GM12878 (cell line): Measurements from ENCODE around the gene SLC29A1. TPM values are rescaled to one million over a fixed set of nuclear protein-coding genes. Genes with fewer than 3 reads are reported as not detected.
A peak's percentile ranks its signal among the peaks of the same experiment; 100 is the strongest.

Experiments
- ATAC-seq: fragments of 200-7000 bp; cut with Tn5 transposase; 3 replicates; pipeline ENCODE4 v1.9.1; 2020; ENCODE audit warnings: mild to moderate bottlenecking, moderate library complexity
- BruUV-seq: library from RNA; stranded (reverse); fragments of 400-500 nt; replicated peaks from 2 replicates; lab custom pipeline; 2021; lab: Mats Ljungman, UMichigan
- CTCF ChIA-PET: fragments of 300-600 bp; sonication (Branson Sonifier 250); formaldehyde crosslinking; extraction: SDS; loops from one replicate; lab custom pipeline; 2021; ENCODE audit warnings: inconsistent platforms; lab: Yijun Ruan, JAX
- POLR2A ChIA-PET: fragments of 350-600 bp; formaldehyde crosslinking; extraction: SDS; loops from one replicate; lab custom pipeline; 2021; ENCODE audit warnings: inconsistent platforms; lab: Charles Lee
- RAD21 ChIA-PET: fragments of 300-600 bp; sonication (Branson Sonifier 250); formaldehyde crosslinking; loops from one replicate; lab custom pipeline; 2023; ENCODE audit warnings: antibody characterized with exemption; ENCODE audit not compliant: unreplicated experiment; lab: Charles Lee
- SMC1A ChIA-PET: fragments of 300-600 bp; sonication (Branson Sonifier 250); formaldehyde crosslinking; loops from one replicate; lab custom pipeline; 2023; ENCODE audit not compliant: unreplicated experiment, uncharacterized antibody; lab: Charles Lee
- DNase-seq: peaks from one replicate; pipeline ENCODE4 v3.0.0-alpha.2; 2011; ENCODE audit warnings: low read depth, low spot score
- FAIRE-seq: peaks from 3 replicates; lab custom pipeline; 2011; peaks lifted over from hg19 to GRCh38; lab: Jason Lieb, UNC
- H2AFZ ChIP-seq: 2 replicates; pipeline ENCODE4 v1.6.0; 2011; ENCODE audit warnings: low read depth, low read length, control low read depth; ENCODE audit not compliant: control insufficient read depth
- H3K27ac ChIP-seq: 2 replicates; pipeline ENCODE4 v1.5.1; 2011; ENCODE audit warnings: control low read depth; ENCODE audit not compliant: control insufficient read depth, insufficient read depth
- H3K27me3 ChIP-seq, 2 experiments: replicated peaks in 1 of 2; 2 replicates each; pipeline versions ENCODE4 v1.6.0 to v1.6.1; 2011; ENCODE audit warnings: low read length in 1 of 2; ENCODE audit not compliant: control insufficient read depth in 2 of 2, insufficient read depth in 2 of 2
- H3K36me3 ChIP-seq, 2 experiments: 2 replicates each; pipeline ENCODE4 v1.5.1; 2011; ENCODE audit warnings: low read length in 1 of 2; ENCODE audit not compliant: control insufficient read depth in 2 of 2, insufficient read depth in 2 of 2
- H3K4me1 ChIP-seq: 2 replicates; pipeline ENCODE4 v1.6.1; 2011; ENCODE audit warnings: mild to moderate bottlenecking, low read length, moderate library complexity, mixed read lengths; ENCODE audit not compliant: control insufficient read depth, insufficient read depth
- H3K4me2 ChIP-seq: 2 replicates; pipeline ENCODE4 v1.6.0; 2011; ENCODE audit warnings: control low read depth; ENCODE audit not compliant: control insufficient read depth, insufficient read depth
- H3K4me3 ChIP-seq: fragments of 200-600 bp; sonication (generic); 2 replicates; pipeline ENCODE4 v1.5.1; 2016
- H3K79me2 ChIP-seq: 2 replicates; pipeline ENCODE4 v1.6.0; 2011; ENCODE audit warnings: low read length; ENCODE audit not compliant: control insufficient read depth, insufficient read depth
- H3K9ac ChIP-seq: 2 replicates; pipeline ENCODE4 v1.8.0; 2011; ENCODE audit warnings: low read length, control low read depth, mixed read lengths; ENCODE audit not compliant: control insufficient read depth, insufficient read depth
- H3K9me3 ChIP-seq: replicated peaks from 3 replicates; pipeline ENCODE4 v1.5.1; 2011; ENCODE audit warnings: mild to moderate bottlenecking, low read length; ENCODE audit not compliant: control insufficient read depth, insufficient read depth
- H4K20me1 ChIP-seq: 2 replicates; pipeline ENCODE4 v1.6.0; 2011; ENCODE audit not compliant: control insufficient read depth, insufficient read depth
- ATF2 ChIP-seq: IDR thresholded peaks from 2 replicates; pipeline ENCODE4 v1.6.1; 2012; ENCODE audit warnings: low read length, inconsistent platforms
- BACH1 ChIP-seq: fragments of 450-650 bp; IDR thresholded peaks from 2 replicates; pipeline ENCODE4 v1.6.1; 2017; ENCODE audit warnings: mild to moderate bottlenecking, borderline replicate concordance
- BHLHE40 ChIP-seq, 2 experiments: fragments of 450-650 bp in 1 of 2; IDR thresholded peaks; 2 replicates each; pipeline ENCODE4 v1.6.1; 2011 to 2017; ENCODE audit warnings: low read depth in 2 of 2, borderline replicate concordance in 1 of 2, improper control_type of control experiment in 1 of 2, low read length in 1 of 2, mild to moderate bottlenecking in 1 of 2
- BMI1 ChIP-seq: fragments of 450-650 bp; IDR thresholded peaks from 2 replicates; pipeline ENCODE4 v1.6.1; 2016; ENCODE audit warnings: mild to moderate bottlenecking, moderate library complexity, borderline replicate concordance
- EP300 ChIP-seq, 2 experiments: fragments of 150-350 bp in 1 of 2; IDR thresholded peaks; 2 replicates each; pipeline ENCODE4 v1.6.1; 2011 to 2012; ENCODE audit warnings: low read depth in 2 of 2, low read length in 2 of 2, borderline replicate concordance in 1 of 2, improper control_type of control experiment in 1 of 2, inconsistent platforms in 1 of 2; ENCODE audit not compliant: control insufficient read depth in 1 of 2
- GATAD2B ChIP-seq: fragments of 450-650 bp; conservative IDR thresholded peaks from 2 replicates; pipeline ENCODE4 v1.6.1; 2017; ENCODE audit warnings: low read depth, mild to moderate bottlenecking, moderate library complexity
- HDGF ChIP-seq: fragments of 450-650 bp; IDR thresholded peaks from 2 replicates; pipeline ENCODE4 v1.6.1; 2016; ENCODE audit warnings: antibody characterized with exemption
- MEF2A ChIP-seq: IDR thresholded peaks from 2 replicates; pipeline ENCODE4 v1.6.1; 2011; ENCODE audit warnings: low read depth, mild to moderate bottlenecking, low read length, moderate library complexity; ENCODE audit not compliant: insufficient read depth
- MEF2B ChIP-seq: fragments of 450-650 bp; IDR thresholded peaks from 2 replicates; pipeline ENCODE4 v1.6.1; 2018; ENCODE audit warnings: mild to moderate bottlenecking, moderate library complexity; ENCODE audit not compliant: partially characterized antibody, poor library complexity, severe bottlenecking
- MTA2 ChIP-seq: fragments of 450-650 bp; IDR thresholded peaks from 2 replicates; pipeline ENCODE4 v1.6.1; 2016; ENCODE audit warnings: low read depth, mild to moderate bottlenecking, moderate library complexity
- NKRF ChIP-seq: fragments of 450-650 bp; conservative IDR thresholded peaks from 2 replicates; pipeline ENCODE4 v1.6.1; 2017; ENCODE audit warnings: mild to moderate bottlenecking, moderate library complexity
- NRF1 ChIP-seq: conservative IDR thresholded peaks from 2 replicates; pipeline ENCODE4 v1.6.1; 2011; ENCODE audit warnings: mild to moderate bottlenecking, low read depth, low read length, improper control_type of control experiment
- RCOR1 ChIP-seq: conservative IDR thresholded peaks from 2 replicates; pipeline ENCODE4 v1.6.1; 2012; ENCODE audit warnings: low read depth, low read length, improper control_type of control experiment
- RELA ChIP-seq: fragments of 450-650 bp; IDR thresholded peaks from 2 replicates; pipeline ENCODE4 v1.8.0; 2014; ENCODE audit warnings: borderline replicate concordance; ENCODE audit not compliant: partially characterized antibody
- SIN3A ChIP-seq: IDR thresholded peaks from 2 replicates; pipeline ENCODE4 v1.6.1; 2012; ENCODE audit warnings: low read depth, low read length, improper control_type of control experiment
- TCF12 ChIP-seq: IDR thresholded peaks from 2 replicates; pipeline ENCODE4 v1.6.1; 2011; ENCODE audit warnings: low read depth, mild to moderate bottlenecking, low read length
- USF2 ChIP-seq: IDR thresholded peaks from 2 replicates; pipeline ENCODE4 v1.6.1; 2011; ENCODE audit warnings: low read depth, low read length, improper control_type of control experiment, borderline replicate concordance
- WGBS: methylation state at CpG from one replicate; pipeline ENCODE4 v1.1.6; 2016; ENCODE audit warnings: low lambda C conversion rate; ENCODE audit not compliant: insufficient replicate concordance, insufficient coverage; ENCODE audit errors: missing lambda C conversion rate; 5-methylcytosine and 5-hydroxymethylcytosine counted together
- in situ Hi-C: fragments of 300-500 bp; cut with MboI; formaldehyde crosslinking; loops from 9 replicates; pipeline ENCODE4 v1.14.3; 2018; ENCODE audit warnings: mixed read lengths
- intact Hi-C: fragments of 100-400 bp; cut with micrococcal nuclease; formaldehyde crosslinking; loops from one replicate; pipeline ENCODE4 v1.14.2; 2022; ENCODE audit not compliant: unreplicated experiment
- polyA plus RNA-seq, 11 experiments: library from polyadenylated mRNA; depleted of rRNA in 4 of 11; unstranded in 6 of 11; stranded (reverse) in 5 of 11; fragments of >200 nt; fragmentation: Nextera tagmentation in 4 of 11; fragmentation: Illumina TruSeq in 1 of 11; extraction: Ambion mirVana in 4 of 11; extraction: Trizol in 1 of 11; gene quantifications; 1 replicate in 1 of 11; 2 replicates in 10 of 11; pipeline versions ENCODE4 v1.2.1 to v1.2.3, GENCODE V29; 2011 to 2016; ENCODE audit warnings: inconsistent platforms in 2 of 11, missing spikeins in 2 of 11, low read depth in 1 of 11
- total RNA-seq, 4 experiments: library from RNA; depleted of rRNA in 3 of 4; stranded (reverse); fragments of >200 nt in 3 of 4; fragmentation: Illumina TruSeq in 1 of 4; extraction: Trizol in 1 of 4; gene quantifications; 2 replicates each; pipeline versions ENCODE4 v1.2.1 to v1.2.3, GENCODE V29; 2013 to 2021

Gene SLC29A1
- total and polyA plus RNA-seq, 10 of the 15 experiments (the other 5 are each of a cell fraction or from before 2014, with no cell fraction given) = 10.0 to 132 (median 93.4) TPM

- Histone ChIP-seq H3K27me3 (no peaks in the 10 kb centered on the region), H4K20me1 (no peaks in the 10 kb centered on the region), H3K9ac (peak overlapping the region; percentile 90), H3K36me3 (peaks cover 13 to 20% of the 10 kb centered on the region in 2 experiments), H3K9me3 (no peaks in the 10 kb centered on the region), H3K4me1 (peaks cover 61% of the 10 kb centered on the region), H3K4me3 (peak overlapping the region; percentile 98), H2AFZ (no peak overlapping the region), H3K79me2 (peaks cover 69% of the 10 kb centered on the region), H3K27ac (peak overlapping the region; percentile 99), H3K4me2 (peak overlapping the region; percentile 98)
- in situ Hi-C loops (no loop called here), intact Hi-C loops (loop anchor here (2.0 kb wide), 1 partner anchor 49 kb away; the partner anchor contains the start of gene AARS2)
- ChIA-PET POLR2A (interaction anchor here (0.9 to 10.7 kb wide), 8 partner anchors 9 to 142 kb away, joined by 4 to 131 read pairs (median 5); partner anchors contain the start of genes HSP90AB1 and SLC29A1), RAD21 (interaction anchor here (1.0 to 2.2 kb wide), 8 partner anchors 8 to 185 kb away, joined by 3 to 12 read pairs (median 4); partner anchors contain the start of gene HSP90AB1), CTCF (interaction anchor here (0.8 to 2.4 kb wide), 17 partner anchors 8 to 189 kb away, joined by 3 to 14 read pairs (median 6); partner anchors contain the start of genes AARS2 and HSP90AB1), SMC1A (interaction anchor here (0.9 to 2.0 kb wide), 6 partner anchors 16 to 91 kb away, joined by 3 to 18 read pairs (median 5); partner anchors contain the start of gene HSP90AB1)
- no peak for FAIRE-seq
- peak; percentile 40 for ATAC-seq
- no peak for DNase-seq
- WGBS = 0% methylated on average over 8 of the region's 9 CpGs
- TSS peak; percentile 89 for BruUV-seq
- TF ChIP-seq SIN3A (no peak), EP300 (IDR thresholded peaks at IDR 0.05; ENCODE audit: borderline replicate concordance in 1 of 2, control insufficient read depth in 1 of 2, low read depth in 2 of 2, low read length in 2 of 2) (peak in 1 of 2 experiments; percentile 30; a peak in 1 of 4 replicates), MEF2A (no peak), BMI1 (peak; percentile 20; the same call in 1 of the 2 replicates), BACH1 (peak; percentile 59; the same call in 1 of the 2 replicates), GATAD2B (peak; percentile 77), RCOR1 (0 out of 2 replicates have a peak, but pooled peaks have one; percentile 40), BHLHE40 (IDR thresholded peaks at IDR 0.05; ENCODE audit: borderline replicate concordance in 1 of 2, low read depth in 2 of 2, low read length in 1 of 2) (peak; percentile 54; a peak in 2 of 4 replicates), ATF2 (no peak), NRF1 (no peak), HDGF (peak; percentile 12), RELA (peak; percentile 79), TCF12 (peak; percentile 73), USF2 (peak; percentile 11; the same call in 1 of the 2 replicates), NKRF (no peak; the same call in 1 of the 2 replicates), MEF2B (peak; percentile 74), MTA2 (peak; percentile 58; the same call in 1 of the 2 replicates)
Observed at GRCh38 chr6:44263354-44264100, 40.1 kb downstream of the SLC29A1 start.
